Adrenal gland (tissue), 12 donors: Measurements from ENCODE around the gene NRM. TPM values are rescaled to one million over a fixed set of nuclear protein-coding genes. Genes with fewer than 3 reads are reported as not detected.

ENCODE experiments used
- DNase-seq, 7 donors: peaks; one replicate each; pipeline ENCODE4 v3.0.0-alpha.2; 2019 to 2020
- H3K27ac ChIP-seq, 5 donors: fragments of 200-600 bp; sonication (generic) in 4 of 5; 1 replicate in 3 of 5; 2 replicates in 2 of 5; pipeline versions ENCODE4 v1.5.1 to v1.8.0; 2016 to 2020; ENCODE audit warnings: mild to moderate bottlenecking in 1 of 5
- H3K27me3 ChIP-seq: fragments of 200-600 bp; 2 replicates; pipeline ENCODE4 v1.8.0; 2021
- H3K36me3 ChIP-seq, 2 donors: fragments of 200-600 bp; replicated peaks in 1 of 2; 1 replicate in 1 of 2; 2 replicates in 1 of 2; pipeline versions ENCODE4 v1.5.1 to v1.8.0; 2018 to 2022
- H3K4me1 ChIP-seq, 2 donors: fragments of 200-600 bp; replicated peaks in 1 of 2; 1 replicate in 1 of 2; 2 replicates in 1 of 2; pipeline versions ENCODE4 v1.5.1 to v1.8.0; 2018 to 2021
- H3K4me3 ChIP-seq, 4 donors: fragments of 200-600 bp; sonication (generic) in 3 of 4; one replicate each; pipeline ENCODE4 v1.5.1; 2016 to 2018
- H3K9me3 ChIP-seq, 3 donors: fragments of 200-600 bp; sonication (generic) in 1 of 3; replicated peaks in 1 of 3; 1 replicate in 2 of 3; 2 replicates in 1 of 3; pipeline versions ENCODE4 v1.5.1 to v1.8.0; 2016 to 2021
- POLR2A ChIP-seq, 2 donors: fragments of 450-650 bp; IDR thresholded peaks; one replicate each; pipeline ENCODE4 v1.6.1; 2017; ENCODE audit warnings: antibody characterized with exemption in 2 of 2, mild to moderate bottlenecking in 2 of 2, moderate library complexity in 1 of 2
- WGBS, 4 donors: extraction: QIAGEN DNeasy Blood & Tissue Kit in 2 of 4; methylation state at CpG; one replicate each; pipeline versions ENCODE4 v1.1.5 to v1.1.7; 2013 to 2017; 5-methylcytosine and 5-hydroxymethylcytosine counted together
- intact Hi-C, 2 donors: fragments of 100-400 bp; cut with DNase I; formaldehyde crosslinking; loops; one replicate each; pipeline versions ENCODE4 v1.14.1 to v1.15.0; 2022 to 2023
- polyA plus RNA-seq, 3 donors: library from polyadenylated mRNA; stranded (reverse); fragments of 200-250 nt in 2 of 3; fragments of 350-450 nt in 1 of 3; fragmentation: Illumina TruSeq in 1 of 3; extraction: RNeasy Lipid Tissue Mini Kit (QIAGEN cat#74804) in 1 of 3; gene quantifications; one replicate each; pipeline ENCODE4 v1.2.3, GENCODE V29; 2013 to 2014
- total RNA-seq, 9 donors: library from RNA; depleted of rRNA in 4 of 9; stranded (reverse); fragments of >200 nt in 4 of 9; fragments of 120-200 nt in 1 of 9; fragmentation: NEBNext Ultra II Directional in 1 of 9; extraction: Animal tissue kit (Norgen Biotek cat#: 25700) in 1 of 9; gene quantifications; one replicate each; pipeline versions ENCODE4 v1.1.0 to v1.2.4, GENCODE V29; 2013 to 2023
- TF ChIP-seq, protein P1 (sequence below), 6 experiments: fragments of 450-650 bp in 4 of 6; fragments of 200-600 bp in 2 of 6; sonication (generic) in 1 of 6; IDR thresholded peaks; 1 replicate in 5 of 6; 2 replicates in 1 of 6; pipeline versions ENCODE4 v1.5.1 to v1.8.0; 2016 to 2021; ENCODE audit warnings: antibody characterized with exemption in 6 of 6, mild to moderate bottlenecking in 2 of 6, moderate library complexity in 1 of 6
- donor health status: healthy with polysubstance abuse.
- donor health status: Bipolar disorder and iron deficiency.
- donor health status: DM: yes; HTN: yes; CAD: no.
- donor health status: DM: no; HTN: no; CAD: no.
- donor health status: DM: no; HTN: no; CAD: no.
- donor health status: DM: yes; HTN: yes; CAD: no.

Gene NRM
- total and polyA plus RNA-seq, 12 donors: 1.8 to 39.3 (median 10.7) TPM

DNA sequence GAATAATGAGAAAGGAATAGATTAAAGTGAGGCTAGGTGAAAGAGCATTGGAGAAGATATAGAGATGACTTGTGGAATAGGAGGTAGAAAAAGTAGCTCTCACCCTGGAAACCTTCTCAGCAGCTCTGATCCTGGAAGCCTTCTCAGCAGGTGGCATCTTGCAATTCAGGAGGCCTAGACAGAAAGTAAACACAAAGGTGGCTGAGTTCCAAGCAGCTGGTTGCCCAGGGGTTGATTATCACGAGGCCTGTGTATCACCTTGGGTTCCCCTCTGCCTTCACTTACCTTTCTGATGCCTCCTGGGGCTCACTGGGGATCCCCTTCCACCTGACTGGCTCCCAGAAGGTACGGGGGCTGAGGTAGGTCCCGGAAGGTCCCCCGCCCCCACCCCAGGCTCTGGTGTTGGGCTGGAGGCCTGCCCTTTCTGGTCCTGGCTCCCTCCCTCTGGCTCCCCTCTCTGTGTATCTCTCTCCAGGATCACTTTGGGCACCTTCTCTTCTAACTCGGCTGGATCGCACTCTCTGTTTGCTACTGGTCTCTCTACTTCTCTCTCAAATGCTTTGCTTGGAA, 16.6 kb upstream of the NRM start:
- intact Hi-C loops: no loop called here
- no peak overlapping the region for H3K4me3 ChIP-seq
- H3K27me3 ChIP-seq: no peaks in the 10 kb centered on the region
- DNase-seq: no peak
- H3K9me3 ChIP-seq: no peaks in the 10 kb centered on the region
- H3K27ac ChIP-seq: no peak overlapping the region
- TF ChIP-seq, protein P1, sequence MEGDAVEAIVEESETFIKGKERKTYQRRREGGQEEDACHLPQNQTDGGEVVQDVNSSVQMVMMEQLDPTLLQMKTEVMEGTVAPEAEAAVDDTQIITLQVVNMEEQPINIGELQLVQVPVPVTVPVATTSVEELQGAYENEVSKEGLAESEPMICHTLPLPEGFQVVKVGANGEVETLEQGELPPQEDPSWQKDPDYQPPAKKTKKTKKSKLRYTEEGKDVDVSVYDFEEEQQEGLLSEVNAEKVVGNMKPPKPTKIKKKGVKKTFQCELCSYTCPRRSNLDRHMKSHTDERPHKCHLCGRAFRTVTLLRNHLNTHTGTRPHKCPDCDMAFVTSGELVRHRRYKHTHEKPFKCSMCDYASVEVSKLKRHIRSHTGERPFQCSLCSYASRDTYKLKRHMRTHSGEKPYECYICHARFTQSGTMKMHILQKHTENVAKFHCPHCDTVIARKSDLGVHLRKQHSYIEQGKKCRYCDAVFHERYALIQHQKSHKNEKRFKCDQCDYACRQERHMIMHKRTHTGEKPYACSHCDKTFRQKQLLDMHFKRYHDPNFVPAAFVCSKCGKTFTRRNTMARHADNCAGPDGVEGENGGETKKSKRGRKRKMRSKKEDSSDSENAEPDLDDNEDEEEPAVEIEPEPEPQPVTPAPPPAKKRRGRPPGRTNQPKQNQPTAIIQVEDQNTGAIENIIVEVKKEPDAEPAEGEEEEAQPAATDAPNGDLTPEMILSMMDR (IDR thresholded peaks at IDR 0.05): no peak
- TF ChIP-seq POLR2A (IDR thresholded peaks at IDR 0.05): no peak
- H3K4me1 ChIP-seq: no peaks in the 10 kb centered on the region
- H3K36me3 ChIP-seq: peaks cover 0 to 55% of the 10 kb centered on the region in 2 donors
- WGBS, 4 donors: 85 to 95% (median 90%) methylated on average over 5 to 6 of the region's 6 CpGs

DNA sequence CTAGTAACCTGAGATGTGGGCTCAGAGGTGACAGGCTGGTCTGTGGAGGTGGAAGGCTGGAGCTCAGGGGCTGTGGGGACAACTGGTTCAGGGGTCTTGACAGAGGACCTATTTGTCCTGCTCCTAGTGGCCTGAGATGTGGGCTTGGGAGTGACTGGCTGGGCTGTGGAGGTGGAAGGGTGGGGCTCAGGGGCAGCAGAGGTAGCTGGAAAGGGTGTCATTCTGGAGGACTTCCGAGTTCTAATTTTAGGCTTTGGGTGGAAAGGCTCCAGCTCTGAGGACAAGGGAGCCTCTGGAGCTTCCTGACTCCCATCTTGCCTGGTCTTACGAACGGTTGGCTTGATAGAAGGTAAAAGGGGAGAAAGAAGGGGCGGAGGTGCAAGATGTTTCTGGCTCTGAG, 14.8 kb upstream of the NRM start:
- H3K27me3 ChIP-seq: no peaks in the 10 kb centered on the region
- H3K36me3 ChIP-seq: peaks cover 0 to 43% of the 10 kb centered on the region in 2 donors
- WGBS, 4 donors: 92 to 96% (median 94%) methylated on average over 4 of the region's 4 CpGs
- H3K27ac ChIP-seq: no peak overlapping the region
- no peak overlapping the region for H3K4me3 ChIP-seq
- no peaks in the 10 kb centered on the region for H3K9me3 ChIP-seq
- TF ChIP-seq POLR2A (IDR thresholded peaks at IDR 0.05): no peak
- TF ChIP-seq, protein P1 (IDR thresholded peaks at IDR 0.05): no peak
- H3K4me1 ChIP-seq: no peaks in the 10 kb centered on the region
- no peak for DNase-seq
- intact Hi-C loops: no loop called here

GRCh38 chr6:30703821-30704220, 13.0 kb upstream of the NRM start:
- Histone ChIP-seq H3K27ac (no peak overlapping the region), H3K4me1 (no peaks in the 10 kb centered on the region), H3K36me3 (peaks cover 0 to 35% of the 10 kb centered on the region in 2 donors), H3K4me3 (no peak overlapping the region), H3K9me3 (no peaks in the 10 kb centered on the region), H3K27me3 (no peaks in the 10 kb centered on the region)
- intact Hi-C loops: no loop called here
- WGBS, 4 donors: 85 to 100% (median 92%) methylated on average over 2 to 4 of the region's 4 CpGs
- TF ChIP-seq POLR2A (IDR thresholded peaks at IDR 0.05): no peak
- TF ChIP-seq, protein P1 (IDR thresholded peaks at IDR 0.05): no peak
- DNase-seq: no peak

- Histone ChIP-seq H3K4me3 (no peak overlapping the region), H3K4me1 (no peaks in the 10 kb centered on the region), H3K9me3 (no peaks in the 10 kb centered on the region), H3K27ac (no peak overlapping the region), H3K27me3 (no peaks in the 10 kb centered on the region), H3K36me3 (peaks cover 0 to 31% of the 10 kb centered on the region in 2 donors)
- WGBS, 4 donors: 94 to 100% (median 98%) methylated on average over 6 to 10 of the region's 10 CpGs
- intact Hi-C loops: no loop called here
- TF ChIP-seq, protein P1 (IDR thresholded peaks at IDR 0.05): no peak
- no peak for TF ChIP-seq POLR2A (IDR thresholded peaks at IDR 0.05)
- DNase-seq: no peak
Observed at GRCh38 chr6:30703011-30703410, 12.2 kb upstream of the NRM start.
